GM03348 (cell line): Measurements from ENCODE around the gene OAT.
A peak's percentile ranks its signal among the peaks of the same experiment; 100 is the strongest.
"Not testable (repeated sequence)": the region's sequence is repeated elsewhere in the genome, so short reads cannot be mapped to it uniquely, and the experiment has no call there.

ENCODE experiments used
- DNase-seq: peaks from one replicate; pipeline ENCODE4 v3.0.0; 2012; ENCODE audit warnings: low spot score

The OAT gene

DNA sequence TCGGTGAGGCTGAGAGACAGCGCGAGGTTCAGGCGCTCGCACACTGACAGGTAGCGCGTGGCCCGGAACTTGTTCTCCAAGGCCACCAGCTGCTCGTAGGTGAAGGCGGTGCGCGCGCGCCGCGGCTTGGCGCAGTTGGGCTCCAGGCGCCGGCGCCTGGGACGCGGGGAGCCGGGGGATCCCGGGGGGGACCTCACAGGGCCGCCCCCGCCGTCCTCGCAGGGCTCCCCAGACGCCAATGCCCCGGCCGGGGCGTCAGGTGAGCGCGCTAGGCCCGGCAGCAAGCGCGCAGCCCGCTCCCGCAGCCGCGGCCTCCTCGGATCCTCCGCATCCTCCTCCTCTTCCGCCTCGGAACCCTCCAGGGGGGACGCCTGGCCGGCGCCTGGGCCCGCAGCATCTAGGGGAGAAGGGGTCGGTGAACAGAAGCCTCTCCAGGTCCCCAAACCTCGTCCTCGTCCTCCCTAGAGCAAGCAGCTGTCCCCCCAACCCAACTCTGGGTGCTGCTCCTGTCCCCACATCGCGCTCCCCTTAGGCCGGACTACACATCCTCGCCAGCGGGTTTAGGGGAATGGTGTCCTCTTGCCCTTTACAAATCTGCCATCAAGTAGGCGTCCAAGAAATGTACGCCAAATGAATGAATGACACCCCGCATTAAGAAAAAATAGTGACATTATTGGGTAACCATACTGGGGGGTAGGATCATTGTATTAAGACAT, 29.2 kb upstream of the OAT start:
- DNase-seq, result no peak

DNA sequence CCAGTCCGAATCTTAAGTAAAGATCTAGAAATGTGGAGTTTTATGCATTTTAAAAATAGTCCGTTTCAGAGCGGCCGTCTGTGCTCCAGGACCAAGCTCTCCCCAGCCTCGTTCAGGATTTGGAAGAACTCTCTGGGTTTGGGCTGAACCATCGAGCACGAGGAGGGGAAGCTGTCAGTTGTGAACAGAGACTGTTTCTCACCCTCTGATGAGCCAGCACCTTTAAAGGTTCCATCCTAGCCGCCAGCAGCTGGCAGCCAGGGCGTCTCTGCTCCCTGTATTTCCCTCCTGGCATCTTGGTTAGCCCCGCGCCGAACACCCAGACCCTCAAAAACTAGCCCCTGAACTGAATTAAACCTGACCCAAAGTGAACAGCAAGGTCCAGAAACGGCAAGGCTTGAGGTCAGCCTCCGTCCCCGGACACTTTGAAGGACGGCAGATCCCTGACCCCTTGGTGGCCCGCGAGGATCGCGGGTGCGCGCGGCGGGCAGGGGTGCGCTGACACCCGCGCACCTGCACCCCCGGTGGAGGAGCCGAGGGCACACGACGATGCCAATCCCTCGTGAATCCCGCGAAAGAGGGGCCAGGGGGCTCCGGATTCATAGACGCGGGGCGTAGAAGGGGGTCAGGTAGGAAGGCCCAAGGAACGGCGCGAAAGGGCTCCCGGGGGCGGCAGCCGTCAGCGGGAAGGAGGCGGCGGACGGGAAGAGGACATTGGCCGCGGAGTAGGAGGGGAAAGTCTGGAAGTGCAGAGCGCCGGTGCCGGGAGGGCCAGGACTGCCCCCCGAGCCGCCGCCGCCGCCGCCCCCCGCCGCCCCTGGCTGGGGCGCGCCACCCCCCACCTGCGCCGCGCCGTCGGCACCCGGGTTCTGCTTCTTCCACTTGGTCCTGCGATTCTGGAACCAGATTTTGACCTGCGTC, 28.4 kb upstream of the OAT start:
- DNase-seq, result no peak

DNA sequence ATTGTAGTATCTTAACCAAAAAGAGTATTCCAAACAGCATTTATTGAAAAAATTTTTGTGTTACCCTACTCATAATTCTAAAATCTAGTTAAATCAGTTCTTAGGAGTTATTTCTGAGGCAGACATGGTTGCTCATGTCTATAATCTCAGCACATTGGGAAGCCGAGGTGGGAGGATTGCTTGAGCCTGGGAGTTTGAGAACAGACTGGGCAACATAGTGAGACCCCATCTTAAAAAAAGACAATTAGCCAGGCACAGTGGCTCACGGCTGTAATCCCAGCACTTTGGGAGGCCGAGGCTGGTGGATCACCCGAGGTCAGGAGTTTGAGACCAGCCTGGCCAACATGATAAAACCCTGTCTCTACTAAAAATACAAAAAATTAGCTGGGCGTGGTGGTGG, 23.0 kb upstream of the OAT start:
- not testable (repeated sequence) for DNase-seq

DNA sequence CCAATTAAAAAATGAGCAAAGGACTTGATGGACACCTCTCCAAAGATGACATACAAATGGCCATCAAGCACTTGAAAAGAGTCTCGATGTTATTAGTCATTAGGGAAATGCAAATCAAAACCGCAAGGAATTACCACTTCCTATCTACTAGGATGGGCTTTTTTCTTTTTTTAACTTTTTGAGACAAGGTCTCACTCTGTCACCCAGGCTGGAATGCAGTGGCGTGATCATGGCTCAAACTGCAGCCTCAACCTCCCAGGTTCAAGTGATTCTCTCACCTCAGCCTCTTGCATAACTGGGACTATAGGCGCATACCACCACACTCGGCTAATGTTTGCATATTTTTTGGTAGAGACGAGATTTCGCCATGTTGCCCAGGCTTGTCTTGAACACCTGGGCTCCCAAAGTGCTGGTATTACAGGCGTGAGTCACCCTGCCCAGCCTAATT, 17.5 kb upstream of the OAT start:
- DNase-seq, result no peak

DNA sequence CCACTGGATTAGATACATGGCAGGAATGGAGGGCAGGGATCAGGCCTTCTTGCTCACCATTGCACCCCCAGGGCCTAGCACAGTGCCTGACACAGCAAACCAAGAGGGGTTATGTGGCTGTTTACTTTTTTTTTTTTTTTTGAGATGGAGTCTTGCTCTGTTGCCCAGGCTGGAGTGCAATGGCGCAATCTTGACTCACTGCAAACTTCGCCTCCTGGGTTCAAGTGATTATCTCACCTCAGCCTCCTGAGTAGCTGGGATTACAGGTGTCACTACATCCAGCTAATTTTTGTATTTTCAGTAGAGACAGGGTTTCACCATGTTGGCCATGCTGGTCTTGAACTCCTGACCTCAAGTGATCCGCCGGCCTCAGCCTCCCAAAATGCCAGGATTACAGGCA, 17.0 kb upstream of the OAT start:
- DNase-seq, result not testable (repeated sequence)

DNA sequence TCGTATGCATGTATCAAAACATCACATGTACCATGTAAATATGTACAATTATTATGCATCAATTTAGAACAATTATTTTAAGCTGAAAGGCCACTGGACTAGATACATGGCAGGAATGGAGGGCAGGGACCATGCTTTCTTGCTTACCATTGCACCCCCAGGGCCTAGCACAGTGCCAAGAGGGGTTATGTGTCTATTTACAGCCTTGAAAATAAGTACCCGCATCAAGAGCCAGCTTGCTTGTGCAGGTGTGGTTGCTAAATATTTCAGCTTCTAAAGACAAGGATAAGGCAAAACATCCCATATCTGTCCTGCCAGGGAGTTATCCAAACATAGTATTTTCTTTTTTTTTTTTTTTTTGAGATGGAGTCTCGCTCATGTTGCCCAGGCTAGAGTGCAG, 14.7 kb upstream of the OAT start:
- DNase-seq, result no peak

DNA sequence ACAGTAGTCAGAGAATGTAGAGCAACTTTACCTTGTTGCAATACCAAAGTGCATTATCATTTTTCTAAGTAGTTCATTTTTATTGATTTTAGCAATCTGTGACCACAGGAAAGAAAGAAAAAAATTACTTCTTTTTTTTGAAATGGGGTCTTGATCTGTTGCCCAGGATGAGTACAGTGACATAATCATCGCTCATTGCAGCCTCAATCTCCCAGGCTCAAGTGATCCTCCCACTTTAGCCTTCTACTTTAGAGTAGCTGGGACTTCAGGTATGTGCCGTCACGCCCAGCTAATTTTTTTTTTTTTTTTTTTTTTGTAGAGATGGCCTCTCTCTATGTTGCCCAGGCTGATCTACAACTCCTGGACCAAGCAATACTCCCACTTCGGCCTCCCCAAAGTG, 11.4 kb upstream of the OAT start:
- no peak for DNase-seq

DNA sequence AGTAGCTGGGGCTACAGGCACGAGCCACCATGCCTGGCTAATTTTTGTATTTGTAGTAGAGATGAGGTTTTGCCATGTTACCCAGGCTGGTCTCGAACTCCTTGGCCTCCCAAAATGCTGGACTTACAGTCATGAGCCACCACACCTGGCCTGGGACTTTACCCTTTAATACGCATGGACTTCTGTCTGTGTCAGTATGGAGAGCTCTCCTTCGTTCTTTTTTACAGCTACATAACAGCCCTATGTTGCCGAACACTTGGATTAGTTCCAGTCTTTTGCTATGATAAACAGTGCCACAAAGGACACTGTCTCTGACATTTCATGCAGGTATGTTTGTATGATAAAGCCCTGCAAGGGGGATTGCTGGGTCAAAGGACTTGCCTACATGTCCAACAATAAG, 10.9 kb upstream of the OAT start:
- no peak for DNase-seq

DNA sequence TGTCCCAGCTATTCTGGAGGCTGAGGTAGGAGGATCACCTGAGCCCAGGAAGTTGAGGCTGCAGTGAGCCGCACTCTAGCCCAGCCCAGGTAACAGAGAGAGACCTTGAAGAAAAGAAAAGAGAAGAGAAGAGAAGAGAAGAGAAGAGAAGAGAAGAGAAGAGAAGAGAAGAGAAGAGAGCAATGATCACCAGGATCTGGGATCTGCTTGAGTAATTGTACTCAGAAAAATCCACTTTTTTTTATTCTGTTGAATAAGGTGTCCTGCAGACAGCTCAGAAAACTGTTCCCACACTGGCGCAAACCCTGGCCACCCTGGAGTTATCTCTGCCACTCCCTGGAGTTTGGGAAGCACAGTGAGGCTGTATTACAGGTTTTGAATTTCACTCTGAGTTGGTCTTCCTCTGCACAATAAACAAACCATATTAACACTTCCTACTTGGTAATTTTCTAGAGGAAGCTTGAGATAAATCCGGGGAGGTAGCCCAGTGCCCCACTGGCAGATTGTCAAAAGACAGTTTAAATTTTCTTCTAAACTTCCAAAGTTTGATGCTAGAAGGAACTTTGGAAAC, 9.6 kb upstream of the OAT start:
- DNase-seq, result no peak

DNA sequence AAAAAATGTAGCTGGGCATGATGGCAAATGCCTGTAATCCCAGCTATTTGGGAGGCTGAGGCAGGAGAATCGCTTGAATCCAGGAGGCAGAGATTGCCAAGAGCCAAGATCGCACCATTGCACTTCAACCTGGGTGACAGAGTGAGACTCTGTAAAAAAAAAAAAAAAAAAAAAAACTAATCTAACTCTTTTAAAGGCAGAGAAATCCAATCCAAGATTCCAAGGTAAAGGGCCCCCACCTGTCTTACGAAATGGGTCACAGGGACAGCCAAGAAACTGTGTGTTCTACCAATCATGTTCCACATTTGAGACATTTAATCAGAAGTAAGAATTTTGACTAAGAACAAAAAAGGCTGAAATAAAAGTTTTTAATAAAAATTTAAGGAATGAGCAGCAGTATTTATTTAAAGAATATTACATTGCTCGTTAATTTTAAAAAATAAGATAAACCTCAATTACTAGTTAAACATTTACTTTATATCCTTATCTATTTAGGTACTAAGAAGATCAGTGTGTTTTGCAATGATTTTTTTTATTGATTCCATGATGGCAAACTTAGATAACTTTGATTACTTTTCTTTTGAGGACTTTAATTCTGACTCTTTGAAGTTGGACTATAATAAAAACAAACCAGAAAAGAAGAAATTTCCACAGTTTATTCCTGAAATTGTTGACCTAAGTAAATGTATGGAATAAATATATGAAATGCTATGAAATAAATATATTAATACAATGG, 6.7 kb upstream of the OAT start:
- no peak for DNase-seq

DNA sequence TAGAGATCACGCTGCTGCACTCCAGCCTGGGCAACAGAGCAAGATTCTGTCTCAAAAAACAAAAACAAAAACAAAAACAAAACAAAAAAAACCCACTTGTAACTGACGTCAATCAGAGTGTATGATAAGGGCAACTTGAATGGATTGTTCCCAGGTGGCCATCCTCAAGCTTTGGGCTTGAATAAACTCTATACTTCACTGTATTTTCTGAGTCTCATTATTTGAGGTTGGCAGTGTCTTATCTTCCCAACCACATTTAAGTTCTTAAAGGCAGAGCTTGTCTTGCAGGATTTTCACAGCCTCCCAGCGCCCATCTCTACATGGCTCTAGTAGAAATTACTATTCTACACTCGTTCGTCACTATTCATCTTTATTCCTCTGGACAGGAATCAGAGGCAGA, 5.1 kb upstream of the OAT start:
- DNase-seq, result no peak

DNA sequence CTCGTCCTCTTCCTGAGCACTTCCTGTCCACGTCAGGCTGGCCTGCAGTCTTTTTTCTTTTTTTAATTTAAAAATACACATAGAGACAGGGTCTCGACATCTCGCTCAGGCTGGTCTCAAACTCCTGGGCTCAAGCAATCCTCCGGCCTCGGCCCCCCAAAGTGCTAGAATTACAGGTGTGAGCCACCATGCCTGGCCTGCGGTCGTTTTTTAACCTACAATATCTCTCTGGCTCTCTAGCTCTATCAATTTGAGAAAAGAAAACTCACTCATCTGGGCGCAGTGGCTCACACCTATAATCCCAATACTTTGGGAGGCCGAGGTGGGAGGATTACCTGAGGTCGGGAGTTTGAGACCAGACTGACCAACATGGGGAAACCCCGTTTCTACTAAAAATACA, 4.0 kb upstream of the OAT start:
- no peak for DNase-seq

DNA sequence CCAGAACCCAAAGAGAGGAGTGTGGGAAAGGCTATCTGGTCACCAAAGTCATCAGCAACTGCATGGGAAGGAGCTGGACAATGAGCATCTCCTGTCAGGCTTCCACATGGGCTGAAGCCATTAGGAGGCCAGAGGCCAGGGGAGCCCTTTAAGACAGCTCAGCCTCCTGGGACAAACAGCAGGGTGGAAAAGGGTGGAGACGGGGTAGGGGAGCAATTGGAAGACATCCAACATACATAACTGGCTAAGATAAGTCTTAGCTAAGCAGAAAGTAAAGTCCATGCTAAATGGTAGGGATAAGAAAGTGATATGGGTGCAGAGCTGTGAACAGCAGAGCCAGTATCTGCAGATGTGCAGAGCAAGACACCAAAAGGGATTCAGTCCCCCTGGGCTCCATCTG, 1.5 kb upstream of the OAT start:
- DNase-seq, result no peak

DNA sequence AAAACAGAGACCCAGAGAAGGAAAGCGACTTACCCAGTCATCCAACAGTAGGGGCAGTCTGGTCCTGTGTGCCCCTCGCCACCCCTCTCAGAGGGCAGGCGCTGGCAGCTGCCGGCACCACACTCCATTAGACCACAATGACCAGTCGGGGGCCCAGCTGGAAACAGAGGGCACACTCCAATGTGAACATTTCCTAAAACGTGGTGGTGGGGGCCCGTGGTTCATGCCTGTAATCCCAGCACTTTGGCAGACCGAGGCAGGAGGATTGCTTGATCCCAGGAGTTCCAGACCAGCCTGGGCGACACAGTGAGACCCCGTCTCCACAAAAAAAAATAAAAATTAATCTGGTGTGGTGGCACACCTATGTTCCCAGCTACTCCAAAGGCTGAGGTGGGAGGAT, 912 bp upstream of the OAT start:
- DNase-seq, result no peak

DNA sequence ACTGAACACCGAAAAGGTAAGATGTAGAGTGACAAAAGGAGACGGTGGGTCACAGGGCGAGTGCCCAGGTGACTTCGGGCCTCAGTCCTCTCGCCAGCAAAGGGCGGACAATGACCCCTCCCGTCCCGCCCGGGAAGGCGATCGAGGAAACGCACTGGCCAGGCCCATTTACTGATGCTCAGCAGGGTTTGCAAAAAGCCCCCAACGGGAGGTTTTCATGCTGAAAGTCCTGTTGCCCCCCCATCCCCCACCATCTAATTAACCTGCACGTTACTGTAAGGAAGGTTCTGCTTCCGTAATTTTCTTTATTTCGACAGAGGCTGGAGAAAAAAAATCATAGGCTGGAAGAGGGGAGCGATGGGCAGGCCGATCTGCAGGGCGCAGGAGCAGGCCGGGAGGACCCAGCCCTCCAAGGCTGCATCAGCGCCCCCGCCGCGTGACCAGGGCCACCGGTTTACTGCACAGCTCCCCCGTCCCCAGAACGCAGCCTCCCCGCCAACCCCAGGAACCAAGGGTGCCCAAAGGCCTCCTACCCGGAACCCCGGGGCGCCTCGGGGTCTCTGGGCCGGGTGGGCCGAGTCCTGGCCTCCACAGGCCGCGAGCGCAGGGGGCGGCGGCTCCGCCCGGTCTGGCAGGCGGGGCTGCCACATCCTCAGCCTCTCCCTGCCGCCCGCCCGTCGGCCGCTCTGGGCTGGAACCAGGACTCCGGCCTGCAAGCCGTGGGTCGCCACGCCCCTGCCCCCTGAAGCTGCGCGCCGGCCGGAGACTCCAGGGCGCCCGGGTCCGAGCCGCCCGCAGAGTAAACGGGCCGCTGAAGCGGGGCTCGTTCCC, 613 bp downstream of the OAT start:
- peak; percentile 87 for DNase-seq

DNA sequence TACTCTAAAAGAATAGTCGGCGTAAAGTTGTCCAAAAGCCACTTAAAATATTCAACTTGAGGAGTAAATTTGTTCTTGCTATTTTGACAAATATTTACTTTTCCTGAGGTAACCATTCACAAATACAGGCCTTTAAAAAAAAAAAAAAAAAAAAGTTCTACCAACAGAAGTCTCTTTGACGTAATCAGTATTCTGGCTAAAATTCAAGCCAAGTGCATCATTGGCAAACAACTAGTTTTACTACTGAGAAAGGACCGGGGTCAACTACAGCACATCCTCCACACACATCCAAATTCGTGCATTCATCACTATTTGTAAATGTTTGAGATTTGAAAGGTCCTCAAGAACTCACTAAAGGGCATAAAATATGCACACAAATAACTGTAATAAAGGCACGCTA, 2.0 kb downstream of the OAT start:
- DNase-seq, result peak; percentile 31

DNA sequence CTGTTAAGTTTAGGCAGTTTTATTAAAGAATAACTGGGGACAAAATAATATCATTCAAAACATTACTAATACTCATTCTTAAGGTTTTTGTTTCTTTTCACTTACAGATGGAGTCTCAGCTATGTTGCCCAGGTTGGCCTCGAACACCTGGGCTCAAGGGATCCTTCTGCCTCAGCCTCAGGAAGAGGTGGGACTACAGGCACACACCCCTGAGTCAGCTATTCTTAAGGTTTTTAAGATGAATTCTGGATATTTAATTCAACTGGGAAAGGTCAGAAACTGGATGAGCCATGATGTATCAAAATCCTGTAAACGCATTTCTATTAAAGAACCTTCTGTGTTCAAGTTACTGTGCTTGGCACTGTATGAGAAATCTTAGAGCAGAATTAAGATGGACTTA, 3.5 kb downstream of the OAT start:
- no peak for DNase-seq

DNA sequence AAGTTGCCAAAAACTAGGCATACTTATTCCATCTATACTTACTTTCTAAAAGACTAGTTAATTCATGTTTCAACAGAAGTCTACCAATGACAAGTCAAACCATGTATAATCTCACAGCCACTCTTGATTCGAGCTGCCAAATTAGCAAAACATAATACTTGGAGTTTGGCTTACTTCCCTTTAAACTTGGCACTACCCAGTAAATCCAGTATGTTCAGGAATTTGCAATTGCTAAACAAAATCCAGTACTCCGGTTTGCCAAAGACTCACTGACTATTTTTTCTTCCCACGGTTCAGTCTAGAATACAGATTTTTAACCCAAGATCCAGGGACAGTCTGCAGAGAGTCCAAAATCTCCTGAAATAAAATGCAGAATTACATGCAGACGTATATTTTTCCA, 4.6 kb downstream of the OAT start:
- peak; percentile 58 for DNase-seq

DNA sequence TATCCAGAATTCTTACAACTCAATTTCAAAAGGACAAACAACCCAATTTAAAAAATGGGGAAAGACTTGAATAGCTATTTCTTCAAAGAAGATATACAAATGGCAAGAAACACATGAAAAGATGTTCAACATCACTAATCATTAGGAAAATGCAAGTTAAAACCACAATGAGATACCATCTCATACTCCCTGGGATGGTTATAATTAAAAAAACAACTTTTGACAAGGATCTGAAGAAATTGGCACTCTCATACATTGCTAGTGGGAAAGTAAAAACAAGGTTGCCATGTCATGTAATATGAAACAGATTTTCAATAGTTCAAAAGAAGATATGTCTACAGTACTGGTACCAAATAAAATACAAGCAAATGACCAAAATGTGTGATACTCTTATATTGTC, 9.0 kb downstream of the OAT start:
- DNase-seq, result no peak

DNA sequence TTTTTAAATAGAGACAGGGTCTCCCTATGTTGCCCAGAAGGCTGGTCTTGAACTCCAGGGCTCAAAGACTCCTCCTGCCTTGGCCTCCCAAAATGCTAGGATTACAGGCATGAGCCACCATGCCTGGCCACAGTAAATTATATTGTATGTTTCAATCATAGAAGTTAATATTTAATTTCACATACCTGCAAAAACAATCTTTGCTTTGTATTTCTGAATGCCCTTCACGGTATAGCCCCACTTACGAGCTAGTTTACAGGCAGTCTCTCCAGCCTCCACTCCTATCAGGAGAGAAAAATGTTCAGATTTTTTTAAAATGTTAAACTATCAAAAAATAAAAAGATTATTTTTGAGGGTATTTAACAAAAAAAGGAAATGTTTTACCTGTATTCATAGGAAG, 10.4 kb downstream of the OAT start:
- DNase-seq, result no peak

DNA sequence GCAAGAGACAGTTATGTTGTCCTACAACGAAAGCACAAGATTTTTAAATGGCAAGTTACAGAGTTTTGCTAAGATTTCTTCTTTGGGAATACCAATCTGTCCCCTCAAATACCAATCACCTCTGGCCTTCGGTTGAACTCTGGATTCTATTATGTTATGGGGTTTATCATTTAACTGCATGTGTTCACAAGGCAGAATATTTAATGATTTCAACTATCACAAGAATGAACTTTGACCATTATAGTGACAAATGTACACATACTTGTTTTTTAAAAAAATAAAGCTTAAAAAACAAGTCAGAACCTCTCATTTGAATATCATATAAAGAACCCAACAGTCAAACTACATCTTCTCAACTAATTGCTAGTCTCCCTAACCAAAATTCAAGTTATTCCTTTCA, 11.3 kb downstream of the OAT start:
- DNase-seq, result no peak

DNA sequence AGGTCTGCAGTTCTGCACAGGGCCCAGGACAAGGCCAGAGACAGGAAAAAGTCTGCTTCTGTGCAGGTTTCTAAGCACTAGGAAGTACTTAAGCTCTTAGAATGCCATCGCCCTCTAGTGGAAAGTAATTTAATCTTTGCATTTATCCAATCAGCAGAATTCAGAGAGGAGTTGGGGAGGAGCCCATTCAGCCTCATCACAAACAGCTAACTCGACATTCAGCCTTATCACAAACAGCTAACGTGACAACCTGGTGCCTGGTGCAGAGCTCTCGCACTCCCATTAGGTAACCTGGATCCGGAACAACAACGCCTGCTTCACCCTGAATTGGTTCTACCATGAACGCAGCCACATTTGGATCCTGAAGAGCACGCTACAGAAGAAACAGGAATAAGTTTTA, 15.2 kb downstream of the OAT start:
- peak; percentile 61 for DNase-seq
